ENCODE results near the gene TIGAR.

The TIGAR gene

DNA sequence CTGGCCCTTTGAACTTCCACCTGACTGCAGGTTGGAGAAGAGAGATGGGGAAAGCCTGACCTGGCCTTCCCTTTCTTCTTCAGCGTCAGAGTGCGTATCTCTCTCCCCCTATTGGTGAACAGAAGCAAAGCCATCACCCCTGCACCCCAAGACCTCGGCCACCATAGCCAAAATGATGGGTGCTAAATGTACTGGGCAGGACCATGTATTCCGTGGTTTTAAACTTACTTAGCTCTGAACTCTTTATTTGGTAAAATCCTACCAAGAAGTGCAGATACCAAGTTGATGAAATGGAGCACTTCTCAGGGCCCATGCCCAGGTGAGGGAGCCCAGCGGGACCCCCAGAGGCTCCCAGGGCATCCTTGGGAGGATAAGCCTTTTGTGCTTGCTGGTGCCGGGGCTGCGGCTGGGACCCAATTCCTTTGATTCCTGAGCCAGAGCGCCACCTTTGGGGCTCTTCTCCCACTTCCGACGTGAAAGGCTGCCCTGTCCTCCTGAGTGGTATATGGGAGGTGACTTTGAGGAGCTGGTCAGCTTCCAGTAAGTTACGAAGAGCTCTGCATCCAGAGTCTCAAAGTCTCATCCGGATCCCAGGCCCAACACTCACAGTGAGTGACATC is 38.0 kb upstream of the TIGAR start:
- DNase-seq, result peak in 1 of 2 experiments; percentile 31

DNA sequence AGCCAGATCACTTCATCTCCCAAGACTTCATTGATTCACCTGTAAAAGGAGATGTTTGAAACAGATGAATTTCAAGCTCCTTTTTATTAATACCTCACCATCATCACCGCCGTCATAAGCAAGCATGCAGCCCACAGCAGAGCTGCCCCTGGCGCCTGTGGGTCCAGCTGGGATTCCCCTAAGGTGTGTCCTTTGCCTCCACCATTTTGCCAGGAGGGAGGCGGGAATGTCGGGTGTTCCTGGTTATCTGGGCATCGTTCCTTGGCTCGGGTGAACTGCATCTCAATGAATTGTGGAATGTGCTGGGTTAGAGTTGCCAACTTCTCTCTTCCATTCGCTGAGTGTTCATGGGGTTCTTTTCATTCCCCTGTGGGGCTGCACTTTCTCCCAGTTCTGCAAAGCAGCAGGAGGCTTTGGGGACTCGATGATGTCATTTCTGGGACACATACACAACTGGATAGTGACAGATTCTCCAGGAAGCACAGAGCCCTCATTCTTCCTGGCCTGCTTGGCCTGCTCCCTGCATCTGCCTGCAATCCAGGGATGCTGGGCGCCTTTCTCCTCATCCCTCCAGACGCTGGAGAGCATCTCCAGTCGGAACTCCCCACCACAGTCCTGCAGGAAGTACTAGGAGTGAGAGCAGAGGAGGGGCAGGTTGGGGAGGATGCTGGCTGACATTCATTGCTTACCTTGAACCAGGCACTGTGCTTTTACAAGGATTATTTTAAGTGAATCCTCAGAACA is 37.3 kb upstream of the TIGAR start:
- no peak for DNase-seq

- DNase-seq, result no peak
These were observed 36.7 kb upstream of the TIGAR start for GRCh38 chr12:4284306-4284705.

DNA sequence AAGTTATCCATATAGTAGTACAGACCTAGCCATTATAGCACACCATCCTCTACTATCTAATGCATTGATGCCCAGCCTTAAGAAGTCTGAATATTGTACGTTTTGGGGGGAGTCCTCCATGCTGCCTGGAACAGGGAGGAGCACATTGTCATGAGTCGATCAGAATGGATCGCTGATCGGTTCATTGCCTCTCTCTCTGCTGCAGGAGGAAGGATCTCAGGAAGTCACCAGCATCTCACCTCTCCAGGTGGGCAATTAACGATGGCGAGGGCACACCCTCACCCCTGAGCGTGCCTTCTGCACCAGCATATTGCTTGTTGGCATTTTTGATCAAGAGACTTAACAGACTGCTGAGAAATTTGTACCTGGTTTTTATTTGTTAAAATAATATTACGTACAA is 35.9 kb upstream of the TIGAR start:
- no peak for DNase-seq

- no peak for DNase-seq
These were observed 34.8 kb upstream of the TIGAR start for GRCh38 chr12:4286228-4286627.

- no peak for DNase-seq
These were observed 34.2 kb upstream of the TIGAR start for GRCh38 chr12:4286771-4287317.

GRCh38 chr12:4287325-4288211 is 33.4 kb upstream of the TIGAR start:
- no peak for DNase-seq

DNA sequence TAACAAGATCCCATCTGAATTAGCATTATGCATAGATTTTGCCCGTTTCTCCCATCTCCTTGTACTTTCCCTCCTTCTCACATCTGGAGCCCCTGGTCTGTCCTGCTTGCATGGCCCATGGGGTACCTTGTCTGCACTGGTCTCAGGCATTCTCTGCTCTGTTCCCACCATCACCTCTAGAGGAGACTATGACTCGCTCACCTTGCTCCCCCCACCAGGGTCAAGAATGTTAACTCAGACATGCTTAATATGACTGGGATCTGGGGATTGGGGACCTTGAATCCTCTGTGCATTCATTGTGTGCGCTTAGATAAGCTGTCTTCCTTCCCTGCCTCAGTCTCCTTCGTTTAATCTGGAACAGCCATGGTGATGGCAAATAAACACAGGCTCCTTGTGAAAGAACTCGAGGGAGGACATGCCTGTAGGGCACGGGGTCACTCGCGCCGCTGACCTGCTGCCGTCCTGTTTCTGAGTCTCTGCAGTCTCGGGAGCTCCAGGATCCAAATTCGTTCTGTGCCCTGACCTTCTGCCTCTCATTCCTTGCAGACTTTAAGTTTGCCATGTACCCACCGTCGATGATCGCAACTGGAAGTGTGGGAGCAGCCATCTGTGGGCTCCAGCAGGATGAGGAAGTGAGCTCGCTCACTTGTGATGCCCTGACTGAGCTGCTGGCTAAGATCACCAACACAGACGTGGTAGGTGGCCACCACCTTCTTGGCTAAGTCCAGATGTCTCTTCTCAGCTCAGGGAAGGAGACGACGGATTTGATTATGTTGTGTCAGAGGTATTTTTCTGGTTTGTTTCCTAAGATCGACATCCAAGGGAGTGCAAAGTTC is 32.5 kb upstream of the TIGAR start:
- DNase-seq, result no peak

- no peak for DNase-seq
These were observed 31.7 kb upstream of the TIGAR start for GRCh38 chr12:4289231-4289878.

DNA sequence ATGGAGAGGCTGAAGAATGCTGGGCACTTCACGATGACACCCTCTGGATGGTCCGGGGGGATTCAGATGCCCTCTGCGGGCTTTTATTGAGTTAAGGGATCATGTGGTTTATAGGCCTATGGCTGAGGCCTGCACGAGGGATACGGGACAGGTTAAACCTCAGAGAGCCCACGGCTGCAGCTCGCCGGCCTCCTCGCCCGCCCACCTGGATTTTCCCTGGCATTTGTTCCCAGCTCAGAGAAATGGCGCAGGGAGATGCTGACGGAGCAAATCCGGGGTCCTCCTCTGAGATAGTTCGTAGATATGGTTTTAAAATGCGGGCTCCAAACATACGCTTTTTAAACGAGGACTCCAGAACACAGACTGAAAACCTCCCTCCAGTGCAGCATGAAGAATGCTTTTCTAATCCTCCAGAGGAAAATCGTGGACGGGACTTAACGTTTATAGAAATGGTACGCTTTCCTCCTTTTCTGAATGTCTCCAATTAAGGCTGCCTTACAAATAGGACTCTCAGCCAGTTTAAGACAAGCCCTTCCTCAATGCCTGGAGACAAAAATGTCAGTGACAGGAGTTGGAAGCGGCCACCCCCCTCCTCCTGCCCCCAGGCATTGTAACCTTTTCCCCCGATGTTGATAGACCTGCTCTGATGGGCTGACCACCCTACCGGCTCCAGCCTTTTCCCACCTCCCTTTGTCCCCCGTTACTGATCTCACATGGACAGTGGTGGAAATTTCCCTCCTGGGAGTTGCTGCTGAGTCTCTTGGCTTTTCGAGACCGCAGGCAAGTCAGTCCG is 30.8 kb upstream of the TIGAR start:
- DNase-seq, result no peak

DNA sequence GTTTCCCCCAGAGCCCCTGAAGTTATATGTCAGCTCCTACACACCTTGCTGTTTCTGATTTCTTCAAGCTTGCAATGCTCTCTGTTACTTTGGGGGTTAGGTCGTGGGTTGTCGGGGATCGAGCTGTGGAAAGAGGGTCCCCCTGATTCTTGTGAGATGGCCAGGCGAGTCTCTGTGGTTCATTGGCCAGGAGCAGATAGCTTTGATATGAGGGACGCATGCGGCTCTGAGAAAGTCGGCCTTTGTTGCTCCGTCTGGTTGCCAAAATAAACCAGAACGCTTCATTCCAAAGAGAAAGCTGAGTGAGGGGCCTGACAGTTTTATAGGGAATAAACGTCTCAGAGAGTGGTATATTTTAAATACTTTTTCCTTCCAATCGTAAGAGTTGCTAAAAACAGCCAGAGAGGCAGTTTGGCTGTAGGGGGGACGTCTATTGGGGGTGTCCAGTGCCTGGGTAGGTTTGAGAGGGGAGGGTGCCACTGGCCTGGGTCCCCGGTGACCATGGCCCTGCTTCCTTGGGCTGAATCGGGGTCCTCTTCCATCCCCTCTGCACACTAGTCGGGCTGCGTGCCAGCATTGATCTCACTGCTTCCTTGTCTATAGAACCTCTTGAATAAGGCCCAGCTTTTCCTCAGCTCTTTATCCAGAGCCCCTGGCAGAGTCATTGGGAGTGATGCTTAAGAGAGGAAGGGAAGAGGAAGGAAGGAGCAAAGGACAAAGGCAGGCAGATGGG is 28.5 kb upstream of the TIGAR start:
- no peak for DNase-seq

DNA sequence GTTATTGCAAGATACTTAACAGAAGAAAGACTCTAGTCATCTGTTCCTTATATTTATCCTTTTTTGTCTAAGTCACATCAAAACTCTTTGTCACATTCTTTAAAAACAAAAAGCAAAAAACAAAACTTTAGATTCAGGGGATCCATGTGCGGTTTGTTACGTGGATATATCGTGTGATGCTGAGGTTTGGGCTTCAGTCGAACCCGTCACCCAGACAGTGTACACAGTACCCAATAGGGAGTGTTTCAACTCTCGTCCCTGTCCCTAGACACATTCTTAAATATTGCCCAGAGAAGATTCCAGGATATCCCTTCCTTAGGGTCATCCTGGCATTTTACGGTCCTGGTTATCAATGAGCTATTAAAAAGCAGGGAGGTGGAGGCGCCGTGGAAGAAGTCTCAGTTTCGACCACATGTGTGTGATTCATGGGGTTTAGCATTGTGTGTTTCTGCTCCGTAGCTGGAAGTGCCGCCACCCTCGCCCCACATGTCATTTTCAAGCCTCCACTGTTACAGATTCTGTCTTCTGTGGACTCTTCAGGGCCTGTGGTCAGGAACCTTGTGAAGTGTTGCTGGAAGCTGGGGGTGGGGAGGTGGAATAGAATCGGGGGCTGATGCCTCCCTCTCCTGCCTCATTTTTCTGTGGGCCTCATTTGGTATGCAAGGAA is 27.6 kb upstream of the TIGAR start:
- no peak for DNase-seq

DNA sequence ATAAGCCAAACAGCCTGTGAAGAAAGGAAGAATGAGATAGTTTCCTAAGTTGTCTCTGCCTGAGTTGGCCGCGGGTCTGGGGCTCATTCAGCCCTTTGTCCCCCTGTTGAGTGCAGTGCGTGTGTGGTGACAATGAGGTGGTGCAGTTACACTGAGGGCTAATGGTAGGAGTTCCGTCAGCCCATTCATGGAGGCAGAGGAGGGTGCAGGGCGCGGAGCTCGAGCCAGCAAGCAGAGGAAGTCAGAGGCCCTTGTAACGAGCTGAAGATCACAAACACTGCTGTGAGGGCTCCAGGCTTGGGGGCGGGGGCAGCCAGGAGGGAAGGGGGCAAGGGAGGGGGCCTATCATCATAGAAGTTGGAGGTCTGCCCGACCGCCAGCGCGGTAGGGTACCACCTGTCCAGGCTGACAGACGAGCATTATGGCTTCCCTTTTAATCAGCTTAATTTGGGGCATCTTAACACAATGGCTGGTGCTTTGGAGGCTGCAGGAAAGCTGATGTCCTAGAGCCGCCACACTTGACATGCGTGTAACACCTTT is 27.0 kb upstream of the TIGAR start:
- DNase-seq, result no peak

- no peak for DNase-seq
These were observed 24.3 kb upstream of the TIGAR start for GRCh38 chr12:4296751-4297150.

DNA sequence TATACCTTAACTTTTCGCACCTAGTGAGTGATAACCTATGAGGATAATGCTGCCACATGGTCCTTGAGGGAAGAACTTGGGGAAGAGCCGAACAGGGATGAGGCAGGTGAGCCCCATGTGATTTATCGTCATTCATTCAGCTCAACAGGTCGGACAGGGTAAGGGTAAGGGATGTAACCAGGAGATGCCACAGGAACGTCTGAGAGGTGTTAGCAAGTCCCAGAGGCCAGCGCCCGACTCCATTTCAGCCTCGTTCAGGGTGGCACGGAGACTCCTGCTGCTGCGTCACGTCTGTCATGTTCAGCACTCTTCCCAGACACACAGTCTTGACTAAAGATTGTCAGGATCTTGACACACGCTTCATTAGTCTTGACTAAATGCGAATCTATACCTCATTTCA is 23.4 kb upstream of the TIGAR start:
- no peak for DNase-seq

DNA sequence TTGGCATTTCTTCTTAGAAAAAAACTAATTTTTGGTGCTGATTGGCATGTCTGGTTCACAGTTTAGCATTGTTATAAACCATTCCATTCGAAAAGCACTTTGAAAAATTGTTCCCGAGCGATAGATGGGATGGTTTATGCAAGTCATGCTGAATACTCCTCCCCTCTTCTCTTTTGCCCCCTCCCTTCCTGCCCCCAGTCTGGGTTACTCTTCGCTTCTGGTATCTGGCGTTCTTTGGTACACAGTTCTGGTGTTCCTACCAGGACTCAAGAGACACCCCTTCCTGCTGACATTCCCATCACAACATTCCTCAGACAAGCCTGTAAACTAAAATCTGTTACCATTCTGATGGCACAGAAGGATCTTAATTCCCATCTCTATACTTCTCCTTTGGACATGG is 20.1 kb upstream of the TIGAR start:
- DNase-seq, result no peak

DNA sequence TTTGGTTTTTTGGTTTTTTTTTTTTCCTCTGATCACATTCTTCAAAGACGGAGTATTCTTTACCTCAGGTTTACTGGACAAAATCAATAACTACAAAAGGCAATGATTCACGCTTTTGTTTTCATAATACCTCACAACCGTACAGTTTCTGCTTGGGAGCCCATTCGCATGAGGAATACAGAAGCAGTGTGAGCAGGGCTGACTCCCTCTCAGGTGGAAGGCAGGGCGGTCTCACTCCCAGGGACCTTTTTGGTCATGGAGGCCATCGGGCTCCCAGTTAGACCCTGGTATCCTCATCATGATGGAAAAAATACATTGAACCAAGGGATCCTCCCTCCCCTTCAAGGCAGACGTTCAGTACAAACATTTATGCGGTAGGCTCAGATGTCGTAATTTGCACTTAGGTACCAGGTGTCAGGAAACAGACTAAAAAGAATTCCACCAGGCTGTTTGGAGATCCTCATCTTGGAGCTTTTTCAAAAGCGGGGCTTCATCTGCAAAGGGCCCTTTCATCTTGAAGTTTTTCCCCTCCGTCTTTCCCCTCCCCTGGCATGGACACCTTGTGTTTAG is 19.0 kb upstream of the TIGAR start:
- DNase-seq, result no peak

DNA sequence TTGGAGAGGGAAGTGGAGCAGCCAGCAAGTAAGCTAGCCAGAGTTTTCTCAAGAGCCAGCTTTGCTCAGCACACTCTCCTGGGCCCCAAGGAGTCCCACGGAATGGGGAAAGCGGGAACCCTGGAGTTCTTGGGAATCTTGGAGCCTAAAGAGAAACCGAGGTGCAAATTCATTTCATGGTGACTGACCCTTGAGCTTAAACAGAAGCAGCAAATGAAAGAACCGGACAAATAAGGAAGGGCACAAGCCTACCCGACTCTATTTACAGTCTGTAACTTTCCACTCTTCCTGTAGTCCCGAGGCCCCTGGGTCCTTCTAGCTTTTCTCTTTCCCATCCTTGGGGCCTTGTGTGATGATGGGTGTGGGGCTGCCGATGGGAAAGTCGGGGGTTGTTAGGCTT is 18.1 kb upstream of the TIGAR start:
- DNase-seq, result no peak

DNA sequence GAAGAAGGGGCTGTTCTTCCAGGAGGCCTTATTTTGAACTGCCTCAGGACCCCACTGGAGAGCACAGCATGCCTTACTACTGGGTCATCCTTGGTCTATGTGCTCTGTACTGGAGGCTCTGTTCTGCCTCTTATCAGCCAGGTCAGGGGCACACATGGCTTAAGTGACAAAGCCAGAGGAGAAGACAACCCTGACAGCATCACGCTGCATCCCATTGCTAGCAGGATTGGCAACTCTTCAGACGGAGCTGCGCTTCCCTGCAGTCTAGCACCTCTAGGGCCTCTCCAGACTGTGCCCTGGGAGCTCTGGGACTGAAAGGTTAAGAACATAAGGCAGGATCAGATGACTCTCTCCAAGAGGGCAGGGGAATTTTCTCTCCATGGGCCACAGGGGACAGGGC is 17.3 kb upstream of the TIGAR start:
- no peak for DNase-seq

Data from NCI-H1930 (cell line).